ENCODE results near the gene PAK5. TPM values are rescaled to one million over a fixed set of nuclear protein-coding genes. Genes with fewer than 3 reads are reported as not detected.

The PAK5 gene
- total RNA-seq, 1 donor from 2014 or later, result 1.6 TPM

GRCh38 chr20:9523636-9524035 is 315.2 kb downstream of the PAK5 start:
- Histone ChIP-seq H3K27me3 (peaks cover 11% of the 10 kb centered on the region), H3K4me2 (no peak overlapping the region), H3K36me3 (no peaks in the 10 kb centered on the region), H3K27ac (no peak overlapping the region), H3K9me3 (ENCODE audit: low read depth) (no peaks in the 10 kb centered on the region), H3F3A (ENCODE audit: low read depth) (peaks cover 31% of the 10 kb centered on the region), H2AFZ (replicated peaks) (no peak overlapping the region), H4K20me1 (ENCODE audit: low read depth) (peaks cover 22% of the 10 kb centered on the region), H3K9ac (no peak overlapping the region), H3K4me1 (peaks cover 35% of the 10 kb centered on the region), H3K4me3 (no peak overlapping the region), H3K79me2 (ENCODE audit: low read depth) (no peaks in the 10 kb centered on the region)
- peaks cover 27% of the 10 kb centered on the region for H3K4me1 Mint-ChIP-seq
- no peaks in the 10 kb centered on the region for H3K9me3 Mint-ChIP-seq
- TF ChIP-seq CTCF (IDR thresholded peaks at IDR 0.05), result no peak
- no peak for TF ChIP-seq EZH2phosphoT487 (IDR thresholded peaks at IDR 0.05)
- TF ChIP-seq EZH2 (IDR thresholded peaks at IDR 0.05), result no peak
- no peak overlapping the region for H3K27ac Mint-ChIP-seq
- no peaks in the 10 kb centered on the region for H3K36me3 Mint-ChIP-seq
- peaks cover 12% of the 10 kb centered on the region for H3K27me3 Mint-ChIP-seq (ENCODE audit: insufficient read depth, low read depth)
- no peak for DNase-seq (ENCODE audit: low spot score)
- H3K4me3 Mint-ChIP-seq, result no peak overlapping the region

GRCh38 chr20:9520086-9520485 is 318.8 kb downstream of the PAK5 start:
- H3K9ac ChIP-seq, result no peak overlapping the region
- H3K4me3 Mint-ChIP-seq, result no peak overlapping the region
- H3K4me2 ChIP-seq, result peak overlapping the region; percentile 68
- H3K27me3 ChIP-seq, result peaks cover 47% of the 10 kb centered on the region
- peaks cover 40% of the 10 kb centered on the region for H3F3A ChIP-seq (ENCODE audit: low read depth)
- peak overlapping the region; percentile 24 for H3K4me3 ChIP-seq
- DNase-seq (ENCODE audit: low spot score), result peak; percentile 84
- H3K9me3 Mint-ChIP-seq, result peaks cover 10% of the 10 kb centered on the region
- H4K20me1 ChIP-seq (ENCODE audit: low read depth), result peaks cover 27% of the 10 kb centered on the region
- no peak overlapping the region for H3K27ac ChIP-seq
- H3K9me3 ChIP-seq (ENCODE audit: low read depth), result no peaks in the 10 kb centered on the region
- no peak overlapping the region for H3K27ac Mint-ChIP-seq
- no peak overlapping the region for H2AFZ ChIP-seq (replicated peaks)
- peaks cover 39% of the 10 kb centered on the region for H3K27me3 Mint-ChIP-seq (ENCODE audit: insufficient read depth, low read depth)
- H3K79me2 ChIP-seq (ENCODE audit: low read depth), result no peaks in the 10 kb centered on the region
- peaks cover 3% of the 10 kb centered on the region for H3K36me3 Mint-ChIP-seq
- peaks cover 55% of the 10 kb centered on the region for H3K4me1 Mint-ChIP-seq
- no peaks in the 10 kb centered on the region for H3K36me3 ChIP-seq
- H3K4me1 ChIP-seq, result peaks cover 59% of the 10 kb centered on the region
- TF ChIP-seq EZH2phosphoT487 (IDR thresholded peaks at IDR 0.05) (no peak), EZH2 (IDR thresholded peaks at IDR 0.05) (no peak), CTCF (IDR thresholded peaks at IDR 0.05) (no peak)

GRCh38 chr20:9518576-9519175 is 320.2 kb downstream of the PAK5 start:
- peaks cover 10% of the 10 kb centered on the region for H3K9me3 Mint-ChIP-seq
- H3K27me3 ChIP-seq, result peaks cover 61% of the 10 kb centered on the region
- no peaks in the 10 kb centered on the region for H3K79me2 ChIP-seq (ENCODE audit: low read depth)
- H3F3A ChIP-seq (ENCODE audit: low read depth), result peaks cover 54% of the 10 kb centered on the region
- H3K4me1 Mint-ChIP-seq, result peaks cover 67% of the 10 kb centered on the region
- TF ChIP-seq EZH2 (IDR thresholded peaks at IDR 0.05) (no peak), EZH2phosphoT487 (IDR thresholded peaks at IDR 0.05) (no peak), CTCF (IDR thresholded peaks at IDR 0.05) (no peak)
- peak overlapping the region; percentile 68 for H3K4me2 ChIP-seq
- peaks cover 3% of the 10 kb centered on the region for H3K36me3 Mint-ChIP-seq
- peak overlapping the region; percentile 63 for H3K4me3 Mint-ChIP-seq
- H2AFZ ChIP-seq (replicated peaks), result no peak overlapping the region
- H3K4me3 ChIP-seq, result no peak overlapping the region
- H3K27me3 Mint-ChIP-seq (ENCODE audit: insufficient read depth, low read depth), result peaks cover 50% of the 10 kb centered on the region
- H3K27ac Mint-ChIP-seq, result no peak overlapping the region
- H4K20me1 ChIP-seq (ENCODE audit: low read depth), result peaks cover 27% of the 10 kb centered on the region
- H3K9me3 ChIP-seq (ENCODE audit: low read depth), result no peaks in the 10 kb centered on the region
- DNase-seq (ENCODE audit: low spot score), result peak; percentile 72
- H3K4me1 ChIP-seq, result peaks cover 70% of the 10 kb centered on the region
- H3K9ac ChIP-seq, result no peak overlapping the region
- H3K36me3 ChIP-seq, result no peaks in the 10 kb centered on the region
- H3K27ac ChIP-seq, result no peak overlapping the region
